KOPT-K1 (cell line): ENCODE results near the gene SPOPL.

Experiments used
- H3K27ac ChIP-seq: fragments of 200-600 bp; sonication (generic); 2 replicates; pipeline ENCODE4 v1.5.1; 2016; ENCODE audit warnings: antibody characterized with exemption, mild to moderate bottlenecking, low read depth, low read length; ENCODE audit not compliant: poor library complexity, severe bottlenecking
- H3K36me3 ChIP-seq: fragments of 200-600 bp; sonication (generic); 2 replicates; pipeline ENCODE4 v1.5.1; 2017; ENCODE audit warnings: antibody characterized with exemption, mild to moderate bottlenecking, low read length, moderate library complexity; ENCODE audit not compliant: insufficient read depth
- H3K9me3 ChIP-seq: fragments of 200-600 bp; sonication (generic); 2 replicates; pipeline ENCODE4 v1.5.1; 2017; ENCODE audit warnings: antibody characterized with exemption, low read length, mild to moderate bottlenecking; ENCODE audit not compliant: insufficient read depth, poor library complexity, severe bottlenecking

Gene SPOPL

GRCh38 chr2:138485019-138485418 lies 16.6 kb upstream of the SPOPL start:
- no peaks in the 10 kb centered on the region for H3K9me3 ChIP-seq
- no peaks in the 10 kb centered on the region for H3K36me3 ChIP-seq
- no peak overlapping the region for H3K27ac ChIP-seq

GRCh38 chr2:138486363-138487198 lies 15.0 kb upstream of the SPOPL start:
- H3K36me3 ChIP-seq, result no peaks in the 10 kb centered on the region
- no peak overlapping the region for H3K27ac ChIP-seq
- no peaks in the 10 kb centered on the region for H3K9me3 ChIP-seq

DNA sequence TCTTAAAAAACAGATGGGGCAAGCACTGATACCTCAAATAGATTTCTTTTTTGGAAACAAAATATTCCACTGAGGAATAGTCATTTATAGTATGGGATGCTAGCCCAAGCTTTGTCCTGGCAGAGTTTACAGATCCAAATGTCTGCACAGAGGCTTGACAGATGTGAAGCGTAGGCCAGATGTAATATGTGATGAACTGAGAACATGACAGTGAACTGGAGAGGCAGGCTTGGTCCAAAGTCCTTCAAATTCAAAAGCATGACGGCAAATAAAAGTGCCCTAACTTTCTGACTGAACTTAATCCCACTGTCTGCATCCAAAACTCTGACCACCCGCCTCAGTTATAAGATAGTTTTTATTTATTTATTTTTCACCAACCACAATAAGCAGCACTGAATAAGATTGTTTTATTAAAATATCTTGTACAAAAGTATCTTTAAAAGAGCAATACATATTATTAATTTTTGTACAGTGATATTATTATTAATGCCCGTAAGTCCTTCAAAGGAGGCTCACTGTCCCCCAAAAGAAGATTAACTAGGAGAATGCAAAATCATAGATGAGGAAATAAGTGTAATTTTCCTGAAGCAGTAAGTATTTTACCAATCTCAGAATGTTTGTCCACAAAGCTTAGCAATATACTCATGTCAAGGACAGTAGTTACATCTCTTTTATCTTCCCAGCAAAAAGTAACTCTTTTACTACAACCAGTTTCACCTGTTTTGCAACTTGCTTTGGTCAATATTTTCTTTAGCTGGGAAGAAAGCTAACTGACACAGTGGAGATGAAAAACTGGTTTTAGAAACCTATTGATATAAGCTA lies 10.7 kb upstream of the SPOPL start:
- Histone ChIP-seq H3K9me3 (no peaks in the 10 kb centered on the region), H3K36me3 (no peaks in the 10 kb centered on the region), H3K27ac (no peak overlapping the region)

GRCh38 chr2:138491495-138491862 lies 10.1 kb upstream of the SPOPL start:
- H3K27ac ChIP-seq, result no peak overlapping the region

GRCh38 chr2:138492160-138492559 lies 9.4 kb upstream of the SPOPL start:
- Histone ChIP-seq H3K36me3 (no peaks in the 10 kb centered on the region), H3K9me3 (no peaks in the 10 kb centered on the region), H3K27ac (no peak overlapping the region)

More at GRCh38 chr2:138491495-138491862, 10.1 kb upstream of the SPOPL start:
- Histone ChIP-seq H3K9me3 (no peaks in the 10 kb centered on the region), H3K36me3 (no peaks in the 10 kb centered on the region)

DNA sequence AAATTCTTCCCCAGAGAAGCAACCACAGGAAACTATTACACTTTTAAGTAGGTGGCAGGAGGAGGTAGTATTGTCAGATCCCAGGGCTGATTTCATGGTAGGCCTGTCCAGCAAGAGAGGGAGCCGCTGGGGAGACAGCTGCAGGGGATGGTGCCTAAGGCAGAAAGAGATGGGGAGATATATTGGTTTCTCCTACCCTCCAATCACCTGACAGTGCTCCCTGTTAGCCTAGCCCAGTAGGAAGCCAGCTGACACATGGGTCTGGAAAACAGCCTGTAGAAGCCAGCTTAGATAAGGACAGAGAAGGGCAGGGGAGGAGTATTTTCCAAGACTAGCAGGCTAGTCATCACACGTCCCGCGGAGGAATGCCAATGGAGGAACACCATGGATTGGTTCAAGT lies 8.2 kb upstream of the SPOPL start:
- Histone ChIP-seq H3K36me3 (no peaks in the 10 kb centered on the region), H3K27ac (no peak overlapping the region), H3K9me3 (no peaks in the 10 kb centered on the region)

DNA sequence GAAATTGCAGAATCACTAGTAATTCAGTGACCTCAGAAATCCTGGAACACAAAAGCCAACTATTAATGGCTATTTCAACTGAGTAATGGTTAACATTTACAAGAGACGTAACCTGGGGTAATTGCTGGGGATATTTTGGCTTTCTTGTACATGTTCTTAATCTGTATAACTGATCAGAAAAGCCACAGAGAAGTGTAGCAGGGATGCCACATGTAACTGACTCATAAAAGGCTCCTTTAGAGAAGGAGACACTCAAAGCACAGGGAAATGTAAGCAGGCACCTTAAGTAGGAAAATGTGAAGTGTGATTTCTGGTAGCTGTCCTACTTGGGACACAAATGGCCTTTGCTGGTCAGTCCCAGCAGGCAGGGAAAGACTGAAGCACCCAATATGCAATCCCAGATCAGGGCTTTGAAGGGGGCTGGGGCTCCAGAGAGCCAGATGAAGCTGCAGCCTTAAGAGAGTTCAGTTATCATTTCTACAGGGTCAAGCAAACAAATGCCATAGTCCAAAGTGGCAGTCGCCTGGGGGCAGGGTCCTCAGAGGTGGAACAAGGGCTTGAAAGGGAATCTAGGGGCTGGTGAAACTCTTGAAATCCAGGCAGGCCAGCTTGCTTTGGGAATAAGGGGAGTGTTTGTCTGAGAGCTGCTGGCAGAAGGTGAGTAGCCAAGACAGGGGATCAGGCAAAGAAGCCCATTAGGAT lies 7.2 kb upstream of the SPOPL start:
- Histone ChIP-seq H3K9me3 (no peaks in the 10 kb centered on the region), H3K27ac (no peak overlapping the region), H3K36me3 (no peaks in the 10 kb centered on the region)

GRCh38 chr2:138495384-138495783 lies 6.2 kb upstream of the SPOPL start:
- H3K36me3 ChIP-seq, result no peaks in the 10 kb centered on the region
- H3K27ac ChIP-seq, result no peak overlapping the region
- no peaks in the 10 kb centered on the region for H3K9me3 ChIP-seq

- Histone ChIP-seq H3K27ac (no peak overlapping the region), H3K36me3 (no peaks in the 10 kb centered on the region), H3K9me3 (no peaks in the 10 kb centered on the region)
Measured at GRCh38 chr2:138496096-138496651, 5.4 kb upstream of the SPOPL start.

- Histone ChIP-seq H3K27ac (no peak overlapping the region), H3K36me3 (no peaks in the 10 kb centered on the region), H3K9me3 (no peaks in the 10 kb centered on the region)
Measured at GRCh38 chr2:138497294-138497693, 4.3 kb upstream of the SPOPL start.

DNA sequence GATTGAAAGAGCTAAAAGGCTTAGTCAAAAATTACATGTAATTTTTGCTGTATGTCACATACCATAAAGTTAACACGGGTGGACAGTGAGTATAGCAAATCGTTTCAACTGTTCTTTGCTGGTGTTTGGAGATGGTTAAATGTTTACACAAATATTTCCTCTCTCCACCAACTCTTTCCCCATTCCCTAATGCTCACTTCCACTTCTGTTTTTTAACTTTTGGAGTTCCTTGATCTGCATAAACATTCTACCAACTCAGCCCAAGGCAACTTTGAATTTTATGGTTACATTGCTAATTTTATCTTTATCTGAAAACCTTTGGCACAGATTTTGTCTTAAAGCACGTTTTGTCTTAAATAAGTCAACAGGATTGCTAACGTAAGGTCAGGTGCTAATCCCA lies 1.9 kb upstream of the SPOPL start:
- no peak overlapping the region for H3K27ac ChIP-seq
- H3K36me3 ChIP-seq, result no peaks in the 10 kb centered on the region
- no peaks in the 10 kb centered on the region for H3K9me3 ChIP-seq

DNA sequence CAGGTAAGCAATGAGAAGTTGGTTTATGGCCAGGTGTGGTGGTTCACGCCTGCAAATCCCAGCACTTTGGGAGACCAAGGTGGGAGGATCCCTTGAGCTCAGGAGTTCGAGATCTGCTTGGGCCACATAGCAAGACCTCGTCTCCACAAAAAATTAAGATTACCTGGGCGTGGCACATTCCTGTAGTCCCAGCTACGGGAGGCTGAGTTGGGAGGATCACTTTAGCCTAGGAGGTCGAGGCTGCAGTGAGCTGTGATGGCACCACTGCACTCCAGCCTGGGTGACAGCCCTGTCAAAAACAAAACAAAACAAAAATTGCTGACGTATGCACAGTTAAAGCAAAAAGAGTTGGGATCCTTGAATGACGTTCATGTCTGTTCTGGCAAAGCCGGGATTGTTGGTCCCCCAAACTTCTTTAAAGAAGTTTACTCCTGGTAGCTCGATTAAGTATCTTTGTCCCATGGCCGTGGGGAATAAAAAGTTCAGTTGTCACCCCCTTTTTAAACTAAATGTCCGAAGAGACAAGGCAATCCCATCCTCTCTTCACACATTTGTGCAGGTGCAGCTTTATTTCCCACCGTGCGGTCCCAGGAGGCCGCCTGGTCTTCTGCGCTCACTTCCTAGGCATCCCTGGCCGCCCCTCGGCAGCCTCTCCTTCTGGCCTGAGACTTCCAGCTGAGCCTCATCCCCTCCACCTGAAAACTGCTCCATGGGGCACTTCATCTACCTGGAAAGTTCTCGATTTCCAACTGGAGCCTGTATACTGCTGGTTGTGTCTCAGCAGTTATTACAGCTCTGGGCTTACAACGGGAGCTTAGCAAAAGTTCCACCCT lies 762 bp upstream of the SPOPL start:
- Histone ChIP-seq H3K9me3 (no peaks in the 10 kb centered on the region), H3K36me3 (no peaks in the 10 kb centered on the region), H3K27ac (peak overlapping the region; percentile 56)

- Histone ChIP-seq H3K9me3 (no peaks in the 10 kb centered on the region), H3K27ac (peak overlapping the region; percentile 55), H3K36me3 (no peaks in the 10 kb centered on the region)
Measured at GRCh38 chr2:138502255-138503086, 901 bp downstream of the SPOPL start.

DNA sequence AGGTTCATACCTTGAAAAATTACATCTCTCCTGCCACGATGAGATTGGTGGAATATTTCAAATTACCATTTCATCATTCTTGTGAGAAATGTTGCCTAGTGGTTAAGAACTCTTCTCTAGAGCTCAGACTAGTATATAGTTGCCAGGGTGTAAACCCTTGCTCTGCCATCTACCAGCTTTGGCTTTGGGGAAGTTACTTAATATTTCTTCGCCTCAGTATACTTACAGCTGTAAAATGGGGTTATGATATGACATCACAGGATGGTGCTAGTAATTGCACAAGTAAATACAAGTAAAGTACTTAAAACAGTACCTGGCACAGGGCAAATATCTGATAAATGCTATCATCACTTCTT lies 1.5 kb downstream of the SPOPL start:
- no peak overlapping the region for H3K27ac ChIP-seq
- H3K36me3 ChIP-seq, result no peaks in the 10 kb centered on the region
- no peaks in the 10 kb centered on the region for H3K9me3 ChIP-seq
